Neural progenitor cell (in vitro differentiated cells): ENCODE data around the gene IFNK.

Experiments
- CTCF ChIP-seq: fragments of 200-600 bp; sonication (generic); IDR thresholded peaks from 2 replicates; pipeline ENCODE4 v1.5.1; 2017; ENCODE audit warnings: antibody characterized with exemption, mild to moderate bottlenecking
- EZH2 ChIP-seq: fragments of 200-600 bp; sonication (generic); IDR thresholded peaks from 2 replicates; pipeline ENCODE4 v1.6.1; 2017; ENCODE audit warnings: antibody characterized with exemption, mild to moderate bottlenecking, moderate library complexity

- no peak for TF ChIP-seq CTCF
- no peak for TF ChIP-seq EZH2
Measured at GRCh38 chr9:27534131-27534530, 10.0 kb downstream of the IFNK start.
